Left kidney (tissue), 2 donors: ENCODE measurements around the gene IGSF11. TPM values are rescaled to one million over a fixed set of nuclear protein-coding genes. Genes with fewer than 3 reads are reported as not detected.
A peak's percentile ranks its signal among the peaks of the same experiment; 100 is the strongest.
"Not testable (repeated sequence)": the region's sequence is repeated elsewhere in the genome, so short reads cannot be mapped to it uniquely, and the experiment has no call there.

Experiments
- DNase-seq: peaks from one replicate; pipeline ENCODE4 v3.0.0-alpha.2; 2013
- polyA plus RNA-seq: library from polyadenylated mRNA; unstranded; fragments of 120-200 nt; gene quantifications from one replicate; pipeline ENCODE4 v1.2.1, GENCODE V29; 2013; ENCODE audit not compliant: insufficient read length

The IGSF11 gene
- polyA plus RNA-seq, 1 donor = 5.8 TPM

DNA sequence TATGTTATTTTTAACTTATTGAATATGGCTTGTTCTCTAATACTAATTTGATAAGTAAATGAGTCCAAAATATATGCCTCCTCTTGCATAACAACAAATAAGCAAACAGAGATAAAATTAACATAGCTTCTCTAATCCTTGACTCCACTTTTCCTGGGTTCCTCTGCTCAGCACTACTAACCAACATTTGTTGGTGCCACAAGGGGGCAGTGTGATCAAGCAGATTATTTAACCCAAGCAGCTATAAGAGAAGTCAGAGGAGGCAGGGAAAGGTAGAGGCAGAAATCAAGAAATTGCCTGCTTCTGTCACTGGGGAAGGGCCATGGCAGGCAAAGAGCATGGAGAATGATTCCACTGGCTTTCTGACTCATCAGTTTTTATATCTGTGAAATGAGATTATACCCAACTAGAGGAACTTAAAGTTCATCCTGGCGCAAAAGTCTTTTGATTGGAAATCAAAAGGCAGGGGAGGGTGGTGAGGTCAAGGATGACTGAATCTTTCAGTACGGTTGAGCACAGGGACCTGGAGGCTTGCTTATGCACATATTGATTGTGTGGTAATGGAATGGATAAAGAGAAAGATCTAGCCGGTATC is 152.2 kb downstream of the IGSF11 start:
- DNase-seq = peak; percentile 62

DNA sequence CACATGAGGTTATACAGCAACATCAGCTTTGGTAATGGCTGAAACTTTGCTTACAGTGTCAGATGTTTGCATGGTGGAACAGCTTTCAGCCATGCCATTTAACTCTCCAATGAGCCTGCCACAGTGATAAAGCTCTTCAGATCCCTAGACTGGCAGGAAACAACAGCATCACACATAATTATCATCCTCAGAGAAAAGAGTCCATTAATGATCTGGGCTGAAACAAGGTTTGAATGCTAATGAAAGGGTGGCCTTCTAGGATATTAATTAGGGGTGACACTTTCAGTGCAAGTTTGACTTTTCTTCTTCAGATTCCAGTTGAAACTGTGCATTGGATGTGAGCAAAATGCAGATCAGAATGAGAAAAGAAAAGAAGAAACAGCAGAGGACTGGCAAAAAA is 166.6 kb downstream of the IGSF11 start:
- no peak for DNase-seq

DNA sequence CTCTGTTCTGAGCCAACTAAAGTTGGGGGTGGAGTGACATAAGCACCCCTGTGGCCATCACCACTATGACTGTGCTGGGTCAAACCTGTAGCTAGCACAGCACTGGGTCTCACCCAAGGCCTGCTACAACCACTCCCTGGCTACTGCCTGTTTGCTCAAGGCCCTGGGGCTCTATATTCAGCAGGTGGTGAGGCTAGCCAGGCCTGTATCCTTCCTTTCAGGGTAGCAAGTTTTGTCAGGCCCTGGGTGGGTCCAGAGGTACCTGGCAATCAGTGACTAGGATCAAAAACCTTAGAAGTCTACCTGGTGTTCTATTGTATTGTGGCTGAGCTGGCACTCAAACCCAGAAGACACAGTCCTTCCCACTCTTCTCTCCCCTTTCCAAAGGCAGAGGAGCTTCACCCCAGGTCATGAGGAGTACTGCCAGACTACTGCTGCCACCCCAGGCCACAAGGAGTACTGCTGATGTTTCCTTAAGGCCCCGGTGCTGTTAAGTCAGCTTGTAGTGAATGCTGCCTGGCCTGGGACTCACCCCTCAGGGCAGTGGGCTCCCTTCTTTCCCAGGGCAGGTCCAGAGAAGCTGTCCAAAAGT is 170.8 kb downstream of the IGSF11 start:
- DNase-seq = no peak

DNA sequence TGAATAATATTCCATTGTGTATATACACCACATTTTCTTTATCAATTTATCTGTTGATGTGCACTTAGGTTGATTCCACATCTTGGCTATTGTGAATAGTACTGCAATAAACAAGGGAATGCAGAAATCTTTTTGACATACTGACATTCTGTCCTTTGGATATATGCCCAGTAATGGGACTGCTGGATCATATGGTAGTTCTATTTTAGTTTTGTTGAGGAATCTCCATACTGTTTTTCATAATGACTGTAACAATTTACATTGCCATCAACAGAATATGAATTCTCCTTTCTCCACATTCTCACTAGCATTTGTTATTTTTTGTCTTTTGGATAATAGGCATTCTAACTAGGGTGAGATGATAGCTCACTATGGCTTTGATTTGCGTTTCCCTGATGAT is 174.7 kb downstream of the IGSF11 start:
- no peak for DNase-seq

DNA sequence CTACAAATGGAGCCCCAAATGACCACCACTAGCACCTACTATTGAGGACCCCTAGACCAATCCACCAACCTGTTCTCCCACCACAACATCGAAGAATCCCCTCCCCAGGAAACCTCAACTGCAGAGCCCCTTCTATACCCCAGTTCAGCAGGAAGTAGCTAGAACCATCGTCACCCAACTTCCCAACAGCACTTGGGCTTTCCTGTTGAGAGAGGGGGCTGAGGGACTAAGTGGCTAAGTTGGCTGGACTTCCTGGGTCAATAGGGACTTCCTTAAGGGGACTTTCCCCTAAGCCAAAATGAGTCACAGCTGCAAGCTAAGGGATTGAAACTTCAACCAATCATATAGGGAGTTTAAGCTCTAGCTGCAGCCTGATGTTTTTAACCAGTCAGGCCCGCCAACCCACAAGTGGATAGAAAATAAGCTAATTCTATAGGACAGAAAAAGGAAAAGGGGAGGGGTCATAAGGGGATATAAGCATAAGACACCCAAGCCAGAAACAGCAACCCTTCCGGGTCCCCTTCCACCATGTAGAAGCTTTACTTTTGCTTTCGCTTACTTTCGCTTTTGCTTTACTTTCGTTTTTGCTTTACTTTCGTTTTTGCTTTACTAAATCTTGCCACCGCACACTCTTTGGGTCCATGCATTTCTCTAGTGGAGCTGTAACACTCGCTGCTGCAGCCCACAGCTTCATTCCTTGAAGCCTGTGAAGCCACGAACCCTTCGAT is 183.0 kb downstream of the IGSF11 start:
- DNase-seq = not testable (repeated sequence)

DNA sequence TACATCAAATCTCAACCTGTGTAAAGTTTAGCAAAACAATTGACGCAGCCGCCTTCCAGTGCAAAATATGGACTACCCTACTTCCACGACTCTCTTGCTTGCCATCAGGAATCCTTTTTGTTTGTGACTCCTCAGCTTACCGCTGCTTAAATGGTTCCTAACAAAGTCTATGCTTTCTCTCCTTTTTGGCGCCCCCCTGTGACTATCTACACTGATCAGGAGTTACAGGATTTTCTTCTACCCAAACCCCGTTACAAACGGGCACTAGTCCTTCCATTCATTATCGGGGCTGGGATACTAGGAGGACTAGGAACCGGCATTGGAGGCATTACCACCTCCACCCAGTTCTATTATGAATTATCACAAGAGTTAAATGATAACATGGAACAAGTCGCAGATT is 184.0 kb downstream of the IGSF11 start:
- no peak for DNase-seq

Other genes starting within 250 kb of the IGSF11 start
- gene TEX55, start 111.3 kb upstream of the IGSF11 start, polyA plus RNA-seq = not detected
- gene UPK1B, start 138.8 kb upstream of the IGSF11 start, polyA plus RNA-seq = 10.4 TPM
- 37.2 TPM for gene B4GALT4, start 206.0 kb upstream of the IGSF11 start, polyA plus RNA-seq